ENCODE measurements around the gene MYBPC1.
"Not testable (repeated sequence)": the region's sequence is repeated elsewhere in the genome, so short reads cannot be mapped to it uniquely, and the experiment has no call there.

MYBPC1 gene, protein sequence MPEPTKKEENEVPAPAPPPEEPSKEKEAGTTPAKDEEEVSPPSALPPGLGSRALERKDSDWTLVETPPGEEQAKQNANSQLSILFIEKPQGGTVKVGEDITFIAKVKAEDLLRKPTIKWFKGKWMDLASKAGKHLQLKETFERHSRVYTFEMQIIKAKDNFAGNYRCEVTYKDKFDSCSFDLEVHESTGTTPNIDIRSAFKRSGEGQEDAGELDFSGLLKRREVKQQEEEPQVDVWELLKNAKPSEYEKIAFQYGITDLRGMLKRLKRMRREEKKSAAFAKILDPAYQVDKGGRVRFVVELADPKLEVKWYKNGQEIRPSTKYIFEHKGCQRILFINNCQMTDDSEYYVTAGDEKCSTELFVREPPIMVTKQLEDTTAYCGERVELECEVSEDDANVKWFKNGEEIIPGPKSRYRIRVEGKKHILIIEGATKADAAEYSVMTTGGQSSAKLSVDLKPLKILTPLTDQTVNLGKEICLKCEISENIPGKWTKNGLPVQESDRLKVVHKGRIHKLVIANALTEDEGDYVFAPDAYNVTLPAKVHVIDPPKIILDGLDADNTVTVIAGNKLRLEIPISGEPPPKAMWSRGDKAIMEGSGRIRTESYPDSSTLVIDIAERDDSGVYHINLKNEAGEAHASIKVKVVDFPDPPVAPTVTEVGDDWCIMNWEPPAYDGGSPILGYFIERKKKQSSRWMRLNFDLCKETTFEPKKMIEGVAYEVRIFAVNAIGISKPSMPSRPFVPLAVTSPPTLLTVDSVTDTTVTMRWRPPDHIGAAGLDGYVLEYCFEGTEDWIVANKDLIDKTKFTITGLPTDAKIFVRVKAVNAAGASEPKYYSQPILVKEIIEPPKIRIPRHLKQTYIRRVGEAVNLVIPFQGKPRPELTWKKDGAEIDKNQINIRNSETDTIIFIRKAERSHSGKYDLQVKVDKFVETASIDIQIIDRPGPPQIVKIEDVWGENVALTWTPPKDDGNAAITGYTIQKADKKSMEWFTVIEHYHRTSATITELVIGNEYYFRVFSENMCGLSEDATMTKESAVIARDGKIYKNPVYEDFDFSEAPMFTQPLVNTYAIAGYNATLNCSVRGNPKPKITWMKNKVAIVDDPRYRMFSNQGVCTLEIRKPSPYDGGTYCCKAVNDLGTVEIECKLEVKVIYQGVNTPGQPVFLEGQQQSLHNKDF

GRCh38 chr12:101594700-101595099 lies at the start of gene MYBPC1:
Gene MYBPC1 (plus strand): TSS chr12:101594971. CDS start chr12:101595071, 100 bp downstream.
- no peak for TF ChIP-seq JUND (IDR thresholded peaks at IDR 0.05; ENCODE audit: low read depth)
- DNase-seq (ENCODE audit: low read depth in 1 of 2, low spot score in 1 of 2): no peak
- in situ Hi-C loops (cut with HindIII; ENCODE audit: low pct_unique_long_range_greater_than_20kb, low sequenced_read_pairs): no loop called here

DNA sequence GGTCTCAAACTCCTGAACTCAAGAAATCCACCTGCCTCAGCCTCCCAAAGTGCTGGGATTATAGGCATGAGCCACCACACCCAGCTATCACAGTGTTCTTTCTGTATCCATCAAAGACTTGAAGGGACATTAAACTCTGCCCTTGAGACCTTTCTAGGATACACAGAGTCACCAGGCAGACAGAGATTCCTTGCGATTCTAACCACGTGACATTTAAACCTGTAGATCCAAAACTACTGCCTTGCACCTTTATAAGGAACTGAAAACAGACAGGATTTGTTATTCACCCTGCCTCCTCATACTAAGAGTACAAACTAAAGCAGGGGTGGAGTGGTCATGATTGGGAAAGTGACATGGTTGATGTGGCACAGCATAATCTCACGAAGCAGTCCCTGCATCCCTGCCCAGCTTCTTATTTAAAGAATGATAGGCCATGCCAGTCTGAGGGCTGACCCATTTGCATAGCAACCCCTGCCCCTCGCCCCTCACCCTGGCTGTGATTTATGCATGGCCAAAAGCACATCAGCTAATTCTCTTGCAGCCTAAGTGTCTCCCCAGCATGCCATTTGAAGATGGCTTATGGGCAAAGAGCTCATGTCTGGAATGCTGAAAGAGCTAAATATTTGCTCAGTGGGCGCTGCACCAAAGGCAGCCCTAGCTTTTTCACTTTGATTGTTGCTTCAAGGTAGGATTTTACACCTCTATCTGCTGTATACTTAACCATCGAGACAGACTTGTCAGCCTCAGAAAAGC lies 43.2 kb upstream of the MYBPC1 start:
- TF ChIP-seq JUND (IDR thresholded peaks at IDR 0.05; ENCODE audit: low read depth): no peak
- DNase-seq (ENCODE audit: low read depth in 1 of 2, low spot score in 1 of 2): peak in 1 of 2 experiments; percentile 18

DNA sequence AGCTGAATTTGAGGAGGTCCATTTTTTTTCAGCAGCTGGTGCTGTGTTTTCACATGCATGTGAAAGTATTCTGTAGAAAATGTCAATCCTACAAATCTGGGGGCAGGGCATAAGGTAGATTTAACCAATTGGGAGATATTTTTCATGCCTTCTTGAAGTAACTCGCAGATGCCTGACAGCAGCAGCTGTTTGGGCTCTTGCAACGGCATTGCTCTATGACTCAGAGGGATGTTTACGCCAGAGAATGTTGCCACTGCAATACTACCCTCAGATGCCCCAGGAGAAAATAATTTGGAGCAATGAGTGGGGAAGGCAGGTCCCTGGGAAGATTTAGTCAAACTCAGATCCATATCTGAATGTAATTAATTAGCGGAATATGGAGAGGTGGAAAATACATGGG lies 42.5 kb upstream of the MYBPC1 start:
- in situ Hi-C loops (cut with HindIII; ENCODE audit: low pct_unique_long_range_greater_than_20kb, low sequenced_read_pairs): no loop called here
- peak in 1 of 2 experiments; percentile 33 for DNase-seq (ENCODE audit: low read depth in 1 of 2, low spot score in 1 of 2)
- no peak for TF ChIP-seq JUND (IDR thresholded peaks at IDR 0.05; ENCODE audit: low read depth)

More for the DNA sequence above, 43.2 kb upstream of the MYBPC1 start:
- in situ Hi-C loops (cut with HindIII; ENCODE audit: low pct_unique_long_range_greater_than_20kb, low sequenced_read_pairs): no loop called here

GRCh38 chr12:101557094-101557493 lies 37.7 kb upstream of the MYBPC1 start:
- DNase-seq (ENCODE audit: low read depth in 1 of 2, low spot score in 1 of 2): no peak
- TF ChIP-seq JUND (IDR thresholded peaks at IDR 0.05; ENCODE audit: low read depth): no peak
- in situ Hi-C loops (cut with HindIII; ENCODE audit: low pct_unique_long_range_greater_than_20kb, low sequenced_read_pairs): no loop called here

- DNase-seq (ENCODE audit: low read depth in 1 of 2, low spot score in 1 of 2); in situ Hi-C loops (cut with HindIII; ENCODE audit: low pct_unique_long_range_greater_than_20kb, low sequenced_read_pairs): not testable (repeated sequence)
Measured at GRCh38 chr12:101558726-101559125, 36.0 kb upstream of the MYBPC1 start.

DNA sequence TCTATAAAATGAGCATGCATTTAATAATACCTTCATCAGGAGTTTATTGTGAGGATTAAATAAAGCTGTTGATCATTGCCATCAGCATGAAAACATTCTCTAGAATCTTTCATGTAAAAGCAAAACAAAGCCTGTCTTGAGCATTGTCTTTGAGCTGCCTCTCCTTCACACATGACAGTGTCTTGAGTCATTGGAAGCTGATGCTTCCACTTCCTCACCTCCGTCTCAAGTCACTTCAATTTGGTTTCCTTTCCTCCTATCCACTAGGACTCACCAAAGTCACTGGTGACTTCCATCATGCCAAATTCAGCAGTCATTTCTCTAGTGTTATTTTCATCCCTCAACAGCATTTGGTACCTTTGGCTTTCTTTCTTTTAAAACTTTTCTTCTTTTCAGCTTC lies 31.6 kb upstream of the MYBPC1 start:
- in situ Hi-C loops (cut with HindIII; ENCODE audit: low pct_unique_long_range_greater_than_20kb, low sequenced_read_pairs): no loop called here
- no peak for TF ChIP-seq JUND (IDR thresholded peaks at IDR 0.05; ENCODE audit: low read depth)

DNA sequence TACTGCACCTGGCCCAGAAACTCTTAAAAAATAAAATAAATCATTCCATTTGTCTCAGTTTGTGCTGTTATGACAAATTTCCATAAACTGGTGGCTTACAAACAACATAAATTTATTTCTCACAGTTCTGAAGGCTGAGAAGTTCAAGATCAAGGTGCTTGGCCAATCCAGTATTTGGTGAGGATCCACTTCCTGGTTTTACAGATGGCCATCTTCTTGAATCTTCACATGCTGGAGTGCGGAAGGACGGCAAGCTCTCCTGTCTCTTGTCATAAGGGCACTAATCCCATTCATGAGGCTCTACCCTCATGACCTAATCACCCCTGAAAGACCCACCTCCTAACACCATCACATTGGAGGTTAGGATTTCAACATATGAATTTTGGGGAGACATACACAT lies 29.9 kb upstream of the MYBPC1 start:
- in situ Hi-C loops (cut with HindIII; ENCODE audit: low pct_unique_long_range_greater_than_20kb, low sequenced_read_pairs): no loop called here
- peak in 1 of 2 experiments; percentile 70 for DNase-seq (ENCODE audit: low read depth in 1 of 2, low spot score in 1 of 2)
- TF ChIP-seq JUND (IDR thresholded peaks at IDR 0.05; ENCODE audit: low read depth): no peak

More for the DNA sequence above, 31.6 kb upstream of the MYBPC1 start:
- no peak for DNase-seq (ENCODE audit: low read depth in 1 of 2, low spot score in 1 of 2)

GRCh38 chr12:101566318-101566717 lies 28.5 kb upstream of the MYBPC1 start:
- no peak for DNase-seq (ENCODE audit: low read depth in 1 of 2, low spot score in 1 of 2)
- in situ Hi-C loops (cut with HindIII; ENCODE audit: low pct_unique_long_range_greater_than_20kb, low sequenced_read_pairs): no loop called here
- no peak for TF ChIP-seq JUND (IDR thresholded peaks at IDR 0.05; ENCODE audit: low read depth)

DNA sequence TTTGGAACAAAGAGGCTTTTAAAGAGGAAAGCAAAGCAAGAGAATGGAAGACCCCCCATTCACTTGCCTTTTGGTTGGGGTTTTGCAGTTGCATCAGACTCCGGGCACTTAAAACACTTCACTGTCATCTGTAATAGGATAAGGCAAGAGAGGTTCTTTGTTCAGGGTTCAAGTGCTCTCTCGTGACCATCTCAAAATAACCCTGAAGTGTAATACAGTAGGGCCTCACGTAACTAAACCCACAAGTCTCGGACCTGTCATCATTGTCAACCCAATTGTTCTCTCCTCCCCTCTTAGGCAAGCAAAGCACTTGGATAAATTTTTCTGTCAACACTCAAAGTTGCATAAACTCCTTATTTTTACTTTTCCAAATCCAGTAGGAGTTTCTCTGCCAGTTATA lies 26.9 kb upstream of the MYBPC1 start:
- in situ Hi-C loops (cut with HindIII; ENCODE audit: low pct_unique_long_range_greater_than_20kb, low sequenced_read_pairs): no loop called here
- TF ChIP-seq JUND (IDR thresholded peaks at IDR 0.05; ENCODE audit: low read depth): no peak
- DNase-seq (ENCODE audit: low read depth in 1 of 2, low spot score in 1 of 2): no peak

DNA sequence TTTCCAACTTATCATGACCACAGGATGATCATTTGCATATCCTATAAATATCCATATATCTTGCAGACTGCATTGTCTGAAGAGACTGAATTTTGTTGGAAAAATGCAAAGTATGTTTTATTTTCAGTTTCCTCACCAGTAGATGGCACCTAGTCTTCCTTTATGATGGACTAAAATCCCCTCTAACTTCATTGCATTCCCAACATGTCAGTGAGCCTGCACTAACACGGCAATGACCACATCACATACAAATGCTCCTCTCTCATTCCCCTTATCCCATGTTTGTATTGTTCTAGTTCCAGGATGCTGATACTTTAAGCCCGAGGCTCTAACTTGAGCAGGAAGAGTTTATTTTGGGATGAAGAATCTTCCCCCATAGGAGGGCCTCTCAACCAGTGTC lies 24.7 kb upstream of the MYBPC1 start:
- DNase-seq (ENCODE audit: low read depth in 1 of 2, low spot score in 1 of 2): peak in 1 of 2 experiments; percentile 74
- in situ Hi-C loops (cut with HindIII; ENCODE audit: low pct_unique_long_range_greater_than_20kb, low sequenced_read_pairs): no loop called here
- TF ChIP-seq JUND (IDR thresholded peaks at IDR 0.05; ENCODE audit: low read depth): no peak

- in situ Hi-C loops (cut with HindIII; ENCODE audit: low pct_unique_long_range_greater_than_20kb, low sequenced_read_pairs): no loop called here
- no peak for DNase-seq (ENCODE audit: low read depth in 1 of 2, low spot score in 1 of 2)
- no peak for TF ChIP-seq JUND (IDR thresholded peaks at IDR 0.05; ENCODE audit: low read depth)
Measured at GRCh38 chr12:101571105-101571504, 23.7 kb upstream of the MYBPC1 start.

GRCh38 chr12:101573743-101574142 lies 21.0 kb upstream of the MYBPC1 start:
- in situ Hi-C loops (cut with HindIII; ENCODE audit: low pct_unique_long_range_greater_than_20kb, low sequenced_read_pairs): no loop called here
- DNase-seq (ENCODE audit: low read depth in 1 of 2, low spot score in 1 of 2): no peak
- no peak for TF ChIP-seq JUND (IDR thresholded peaks at IDR 0.05; ENCODE audit: low read depth)

All from T47D (cell line).